ENCODE data around the gene HYI.
A peak's percentile ranks its signal among the peaks of the same experiment; 100 is the strongest.
"Not testable (repeated sequence)": the region's sequence is repeated elsewhere in the genome, so short reads cannot be mapped to it uniquely, and the experiment has no call there.

HYI gene

GRCh38 chr1:43464681-43465504, 11.2 kb upstream of the HYI start:
- DNase-seq (ENCODE audit: low read depth, low spot score) = no peak
- TF ChIP-seq ZNF274 (IDR thresholded peaks at IDR 0.05; ENCODE audit: low read depth, low read length) = no peak
- TF ChIP-seq SUZ12 (IDR thresholded peaks at IDR 0.05; ENCODE audit: extremely low read depth, insufficient read depth, insufficient read length) = no peak
- no peaks in the 10 kb centered on the region for H3K4me1 ChIP-seq (ENCODE audit: insufficient read depth, insufficient read length)
- no peaks in the 10 kb centered on the region for H3K27me3 ChIP-seq (ENCODE audit: insufficient read depth, insufficient read length)
- no peaks in the 10 kb centered on the region for H3K36me3 ChIP-seq (ENCODE audit: insufficient read depth, insufficient read length, low read length)
- no peak overlapping the region for H3K9ac ChIP-seq (ENCODE audit: insufficient read length, low read depth)
- H3K4me3 ChIP-seq (ENCODE audit: insufficient read length, low read depth) = no peak overlapping the region
- H3K9me3 ChIP-seq (ENCODE audit: insufficient read depth, low read length) = no peaks in the 10 kb centered on the region; the same call in 1 of the 2 replicates

GRCh38 chr1:43463479-43463878, 9.7 kb upstream of the HYI start:
- Histone ChIP-seq H3K27me3 (ENCODE audit: insufficient read depth, insufficient read length) (no peaks in the 10 kb centered on the region), H3K9me3 (ENCODE audit: insufficient read depth, low read length) (no peaks in the 10 kb centered on the region; the same call in 1 of the 2 replicates), H3K4me3 (ENCODE audit: insufficient read length, low read depth) (no peak overlapping the region), H3K4me1 (ENCODE audit: insufficient read depth, insufficient read length) (no peaks in the 10 kb centered on the region), H3K9ac (ENCODE audit: insufficient read length, low read depth) (no peak overlapping the region), H3K36me3 (ENCODE audit: insufficient read depth, insufficient read length, low read length) (no peaks in the 10 kb centered on the region)
- TF ChIP-seq SUZ12 (IDR thresholded peaks at IDR 0.05; ENCODE audit: extremely low read depth, insufficient read depth, insufficient read length) (no peak), ZNF274 (IDR thresholded peaks at IDR 0.05; ENCODE audit: low read depth, low read length) (no peak), YY1 (IDR thresholded peaks at IDR 0.05; ENCODE audit: insufficient read depth, insufficient read length) (no peak)
- DNase-seq (ENCODE audit: low read depth, low spot score) = no peak

GRCh38 chr1:43460988-43461693, 7.4 kb upstream of the HYI start:
- H3K36me3 ChIP-seq (ENCODE audit: insufficient read depth, insufficient read length, low read length) = no peaks in the 10 kb centered on the region
- no peak overlapping the region for H3K4me3 ChIP-seq (ENCODE audit: insufficient read length, low read depth)
- TF ChIP-seq ZNF274 (IDR thresholded peaks at IDR 0.05; ENCODE audit: low read depth, low read length) (no peak), SUZ12 (IDR thresholded peaks at IDR 0.05; ENCODE audit: extremely low read depth, insufficient read depth, insufficient read length) (no peak), YY1 (IDR thresholded peaks at IDR 0.05; ENCODE audit: insufficient read depth, insufficient read length) (no peak)
- DNase-seq (ENCODE audit: low read depth, low spot score) = no peak
- no peaks in the 10 kb centered on the region for H3K9me3 ChIP-seq (ENCODE audit: insufficient read depth, low read length)
- H3K4me1 ChIP-seq (ENCODE audit: insufficient read depth, insufficient read length) = no peaks in the 10 kb centered on the region
- H3K27me3 ChIP-seq (ENCODE audit: insufficient read depth, insufficient read length) = no peaks in the 10 kb centered on the region
- H3K9ac ChIP-seq (ENCODE audit: insufficient read length, low read depth) = no peak overlapping the region

GRCh38 chr1:43458379-43458778, 4.6 kb upstream of the HYI start:
- H3K4me1 ChIP-seq (ENCODE audit: insufficient read depth, insufficient read length); H3K36me3 ChIP-seq (ENCODE audit: insufficient read depth, insufficient read length, low read length): not testable (repeated sequence)

GRCh38 chr1:43455213-43455889, 1.6 kb upstream of the HYI start:
- Histone ChIP-seq H3K9me3 (ENCODE audit: insufficient read depth, low read length) (no peaks in the 10 kb centered on the region), H3K27me3 (ENCODE audit: insufficient read depth, insufficient read length) (no peaks in the 10 kb centered on the region), H3K4me3 (ENCODE audit: insufficient read length, low read depth) (no peak overlapping the region), H3K9ac (ENCODE audit: insufficient read length, low read depth) (no peak overlapping the region), H3K36me3 (ENCODE audit: insufficient read depth, insufficient read length, low read length) (peaks cover 27% of the 10 kb centered on the region), H3K4me1 (ENCODE audit: insufficient read depth, insufficient read length) (peaks cover 7% of the 10 kb centered on the region)
- no peak for TF ChIP-seq SUZ12 (IDR thresholded peaks at IDR 0.05; ENCODE audit: extremely low read depth, insufficient read depth, insufficient read length)
- TF ChIP-seq ZNF274 (IDR thresholded peaks at IDR 0.05; ENCODE audit: low read depth, low read length) = no peak
- no peak for DNase-seq (ENCODE audit: low read depth, low spot score)

More at GRCh38 chr1:43458379-43458778, 4.6 kb upstream of the HYI start:
- H3K4me3 ChIP-seq (ENCODE audit: insufficient read length, low read depth); H3K9me3 ChIP-seq (ENCODE audit: insufficient read depth, low read length); DNase-seq (ENCODE audit: low read depth, low spot score); H3K27me3 ChIP-seq (ENCODE audit: insufficient read depth, insufficient read length); H3K9ac ChIP-seq (ENCODE audit: insufficient read length, low read depth): not testable (repeated sequence)

- peaks cover 7% of the 10 kb centered on the region for H3K4me1 ChIP-seq (ENCODE audit: insufficient read depth, insufficient read length)
- peak; percentile 88 for DNase-seq (ENCODE audit: low read depth, low spot score)
- H3K36me3 ChIP-seq (ENCODE audit: insufficient read depth, insufficient read length, low read length) = peaks cover 36% of the 10 kb centered on the region
- no peak for TF ChIP-seq SUZ12 (IDR thresholded peaks at IDR 0.05; ENCODE audit: extremely low read depth, insufficient read depth, insufficient read length)
- TF ChIP-seq ZNF274 (IDR thresholded peaks at IDR 0.05; ENCODE audit: low read depth, low read length) = no peak
- no peak for TF ChIP-seq YY1 (IDR thresholded peaks at IDR 0.05; ENCODE audit: insufficient read depth, insufficient read length)
- H3K9ac ChIP-seq (ENCODE audit: insufficient read length, low read depth) = peak overlapping the region; percentile 67
- H3K9me3 ChIP-seq (ENCODE audit: insufficient read depth, low read length) = no peaks in the 10 kb centered on the region
- no peaks in the 10 kb centered on the region for H3K27me3 ChIP-seq (ENCODE audit: insufficient read depth, insufficient read length)
- peak overlapping the region; percentile 50 for H3K4me3 ChIP-seq (ENCODE audit: insufficient read length, low read depth)
Measured at GRCh38 chr1:43454270-43455011, 710 bp upstream of the HYI start.
